NCI-H524 treated with DMSO at 0.1 percent for 48 hours (cell line): ENCODE results near the gene YIPF2.

Experiments
- DNase-seq: peaks from one replicate; lab custom pipeline; 2025; lab: John Stamatoyannopoulos, UW

YIPF2 gene

DNA sequence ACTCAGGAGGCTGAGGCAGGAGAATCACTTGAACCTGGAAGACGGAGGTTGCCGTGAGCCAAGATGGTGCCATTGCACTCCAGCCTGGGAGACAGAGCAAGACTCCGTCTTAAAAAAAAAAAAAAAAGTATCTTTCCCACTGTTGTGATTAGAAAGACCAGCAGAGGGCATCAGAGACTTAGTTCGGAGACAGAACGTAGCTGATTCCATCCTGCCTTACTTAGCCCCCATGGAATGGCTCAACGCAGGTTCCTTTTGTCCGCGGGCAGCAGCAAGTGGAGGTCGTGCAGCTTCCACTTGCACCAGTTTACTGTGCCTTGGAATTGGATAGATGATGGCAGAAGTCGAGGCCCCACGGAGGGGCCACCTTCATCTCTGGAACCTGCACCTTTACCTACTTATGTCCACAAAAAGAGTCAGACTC, 8.2 kb upstream of the YIPF2 start:
- DNase-seq: no peak

DNA sequence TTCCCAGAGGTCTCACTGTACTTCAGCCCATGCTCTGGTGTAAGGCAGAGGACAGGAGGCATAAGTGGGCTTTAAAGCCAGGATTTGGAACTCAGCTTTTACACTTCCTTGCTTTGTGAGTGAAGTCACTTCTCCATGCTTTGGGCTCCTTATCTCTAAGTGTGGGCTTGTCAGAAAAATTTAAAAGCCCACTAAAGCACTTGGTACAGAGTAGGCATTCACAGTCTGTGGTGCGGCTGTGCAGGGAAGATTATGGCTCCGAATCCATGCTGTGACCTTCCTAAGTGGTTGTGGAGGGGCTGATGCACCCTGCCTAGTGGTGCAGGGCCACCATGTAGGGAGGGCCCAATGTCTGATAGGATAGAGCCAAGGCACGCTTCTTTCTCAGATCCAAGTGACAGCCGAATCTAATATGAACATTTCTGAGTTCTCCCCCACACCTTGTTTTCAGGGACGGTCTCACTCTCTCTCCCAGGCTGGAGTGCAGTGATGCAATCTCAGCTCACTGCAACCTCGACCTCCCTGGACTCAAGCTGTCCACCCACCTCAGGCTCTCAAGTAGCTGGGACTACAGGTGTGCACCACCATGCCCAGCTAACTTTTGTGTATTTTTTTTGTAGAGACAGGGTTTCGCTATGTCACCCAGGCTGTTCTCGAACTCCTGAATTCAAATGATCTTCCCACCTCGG, 7.1 kb upstream of the YIPF2 start:
- DNase-seq: no peak

DNA sequence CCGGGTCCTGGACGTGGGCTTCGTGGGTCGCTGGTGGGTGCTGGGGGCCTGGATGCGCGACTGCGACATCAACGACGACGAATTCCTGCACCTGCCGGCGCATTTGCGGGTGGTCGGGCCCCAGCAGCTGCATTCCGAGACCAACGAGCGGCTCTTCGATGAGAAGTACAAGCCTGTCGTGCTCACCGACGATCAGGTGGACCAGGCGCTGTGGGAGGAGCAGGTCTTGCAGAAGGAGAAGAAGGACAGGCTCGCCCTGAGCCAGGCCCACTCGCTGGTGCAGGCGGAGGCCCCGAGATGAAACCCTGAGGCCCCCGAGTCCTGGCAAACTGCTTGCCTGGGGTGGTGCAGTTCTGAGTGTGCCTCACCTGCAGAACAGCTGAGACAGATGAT, 959 bp upstream of the YIPF2 start:
- DNase-seq: no peak

DNA sequence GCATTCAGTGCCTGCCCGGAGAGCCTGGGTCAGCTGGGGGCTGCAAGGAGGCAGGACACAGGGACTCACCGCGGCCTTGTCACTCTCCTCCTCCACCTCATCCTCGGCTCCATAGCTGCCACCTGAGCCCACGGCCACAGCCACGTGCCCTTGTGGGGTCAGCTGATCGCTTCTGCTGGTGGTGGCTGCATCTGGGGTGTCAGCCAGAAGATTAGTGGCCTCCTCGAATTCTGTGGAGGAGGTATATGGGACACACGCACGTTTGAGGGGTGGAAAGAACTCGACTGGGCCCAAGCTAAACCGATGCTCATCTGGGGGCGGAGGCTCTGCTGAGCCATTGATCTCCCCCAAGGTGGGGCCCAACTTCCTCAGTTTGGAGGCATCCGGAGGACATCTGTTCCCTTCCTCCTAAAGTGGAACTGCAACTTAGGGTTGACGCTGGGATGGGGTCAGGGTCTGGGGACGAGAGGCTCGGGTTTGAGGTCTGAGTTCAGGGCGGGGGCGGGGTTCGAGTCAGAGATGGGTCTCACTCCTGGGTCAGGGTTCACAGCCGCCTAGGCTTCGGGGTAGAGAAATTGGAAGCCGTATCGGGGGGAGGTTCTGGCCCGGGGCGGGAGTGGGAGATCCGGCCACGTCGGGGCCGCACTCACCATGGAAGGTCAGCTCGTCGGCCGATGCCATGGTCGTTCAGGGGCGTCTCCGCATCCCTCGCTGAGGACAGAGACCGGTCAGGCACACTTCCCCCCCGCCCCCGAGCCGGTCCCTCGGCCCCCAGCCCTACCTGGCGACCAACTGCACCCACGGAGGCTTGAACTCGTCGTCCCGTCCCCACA, 493 bp downstream of the YIPF2 start:
- no peak for DNase-seq

DNA sequence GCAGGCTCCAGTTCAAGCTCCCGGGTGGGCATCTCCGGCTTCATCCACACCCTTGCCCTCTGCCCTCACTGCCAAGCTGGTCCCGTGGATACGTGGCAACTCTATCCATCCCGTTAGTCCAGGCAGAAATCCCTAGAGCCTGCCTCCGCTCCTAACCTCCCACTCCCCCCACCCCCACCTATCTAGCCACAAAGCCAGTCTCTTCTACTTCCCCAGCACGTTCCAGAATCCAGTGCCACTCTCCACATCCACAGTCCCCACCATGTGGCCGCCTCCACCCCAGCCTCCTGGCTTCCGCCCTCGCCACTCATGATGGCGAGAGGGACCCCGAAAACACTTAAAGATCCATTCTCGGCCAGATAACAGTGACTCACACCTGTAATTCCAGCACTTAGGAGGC, 3.8 kb downstream of the YIPF2 start:
- DNase-seq: no peak

DNA sequence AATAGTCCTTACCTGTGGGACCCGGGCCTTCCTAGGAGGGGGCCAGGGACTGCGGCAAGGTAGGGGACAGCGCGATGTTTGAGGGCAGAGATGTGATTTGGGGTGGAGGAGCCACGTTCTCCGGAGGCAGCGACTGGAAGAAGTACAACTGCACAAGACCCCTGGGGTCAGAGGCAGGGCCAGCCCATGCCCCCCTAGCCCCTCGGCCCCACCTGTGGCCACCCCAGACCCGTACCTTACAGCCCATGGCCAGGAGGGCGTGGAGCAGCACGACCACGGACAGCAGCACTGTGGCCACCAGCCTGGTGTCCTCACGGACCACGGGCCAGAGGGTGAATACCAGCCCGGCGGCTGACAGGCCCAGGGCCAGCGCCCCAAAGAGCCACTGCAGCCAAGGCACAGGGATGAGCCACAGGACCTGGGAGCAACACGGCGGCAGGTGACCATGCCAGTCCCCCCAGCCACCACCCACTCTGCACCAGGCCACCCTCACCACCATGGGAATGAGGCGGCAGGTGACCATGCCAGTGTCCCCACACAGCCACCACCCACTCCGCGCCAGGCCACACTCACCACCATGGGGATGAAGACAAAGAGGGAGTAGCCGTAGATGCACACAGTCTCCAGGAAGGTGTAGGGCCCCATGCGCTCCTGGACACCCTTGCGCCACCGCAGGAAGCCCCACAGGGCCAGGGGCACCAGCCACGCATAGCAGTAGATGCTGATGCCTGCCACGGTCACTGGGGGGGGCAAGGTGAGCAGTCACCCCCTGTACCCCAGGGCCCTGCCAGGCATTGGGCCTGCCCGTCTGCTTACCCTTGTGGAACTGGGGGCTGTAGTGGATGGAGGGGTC, 5.0 kb downstream of the YIPF2 start:
- DNase-seq: no peak

DNA sequence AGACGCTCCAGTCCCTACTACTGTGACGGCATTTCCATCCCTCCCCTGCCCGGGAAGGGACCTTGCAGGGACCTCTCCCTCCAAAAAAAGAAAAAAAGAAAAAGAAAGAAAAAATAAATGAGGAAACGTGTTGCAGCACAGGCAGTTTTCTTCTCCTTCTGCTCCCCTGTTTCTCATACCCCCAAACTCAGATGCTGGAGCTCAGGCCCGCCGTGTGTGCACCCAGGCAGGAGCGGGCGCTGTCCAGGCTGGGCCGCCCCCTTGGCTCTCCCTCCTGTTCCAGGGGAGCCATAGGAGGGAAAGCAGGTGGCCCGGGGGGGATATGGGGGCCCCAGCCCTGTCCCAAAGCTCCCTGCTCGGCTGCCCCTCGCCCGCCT, 5.8 kb downstream of the YIPF2 start:
- no peak for DNase-seq

DNA sequence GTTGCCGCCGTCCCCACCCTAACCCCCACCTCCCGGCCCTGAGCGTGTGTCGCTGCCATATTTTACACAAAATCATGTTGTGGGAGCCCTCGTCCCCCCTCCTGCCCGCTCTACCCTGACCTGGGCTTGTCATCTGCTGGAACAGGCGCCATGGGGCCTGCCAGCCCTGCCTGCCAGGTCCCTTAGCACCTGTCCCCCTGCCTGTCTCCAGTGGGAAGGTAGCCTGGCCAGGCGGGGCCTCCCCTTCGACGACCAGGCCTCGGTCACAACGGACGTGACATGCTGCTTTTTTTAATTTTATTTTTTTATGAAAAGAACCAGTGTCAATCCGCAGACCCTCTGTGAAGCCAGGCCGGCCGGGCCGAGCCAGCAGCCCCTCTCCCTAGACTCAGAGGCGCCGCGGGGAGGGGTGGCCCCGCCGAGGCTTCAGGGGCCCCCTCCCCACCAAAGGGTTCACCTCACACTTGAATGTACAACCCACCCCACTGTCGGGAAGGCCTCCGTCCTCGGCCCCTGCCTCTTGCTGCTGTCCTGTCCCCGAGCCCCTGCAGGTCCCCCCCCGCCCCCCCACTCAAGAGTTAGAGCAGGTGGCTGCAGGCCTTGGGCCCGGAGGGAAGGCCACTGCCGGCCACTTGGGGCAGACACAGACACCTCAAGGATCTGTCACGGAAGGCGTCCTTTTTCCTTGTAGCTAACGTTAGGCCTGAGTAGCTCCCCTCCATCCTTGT, 6.4 kb downstream of the YIPF2 start:
- no peak for DNase-seq

DNA sequence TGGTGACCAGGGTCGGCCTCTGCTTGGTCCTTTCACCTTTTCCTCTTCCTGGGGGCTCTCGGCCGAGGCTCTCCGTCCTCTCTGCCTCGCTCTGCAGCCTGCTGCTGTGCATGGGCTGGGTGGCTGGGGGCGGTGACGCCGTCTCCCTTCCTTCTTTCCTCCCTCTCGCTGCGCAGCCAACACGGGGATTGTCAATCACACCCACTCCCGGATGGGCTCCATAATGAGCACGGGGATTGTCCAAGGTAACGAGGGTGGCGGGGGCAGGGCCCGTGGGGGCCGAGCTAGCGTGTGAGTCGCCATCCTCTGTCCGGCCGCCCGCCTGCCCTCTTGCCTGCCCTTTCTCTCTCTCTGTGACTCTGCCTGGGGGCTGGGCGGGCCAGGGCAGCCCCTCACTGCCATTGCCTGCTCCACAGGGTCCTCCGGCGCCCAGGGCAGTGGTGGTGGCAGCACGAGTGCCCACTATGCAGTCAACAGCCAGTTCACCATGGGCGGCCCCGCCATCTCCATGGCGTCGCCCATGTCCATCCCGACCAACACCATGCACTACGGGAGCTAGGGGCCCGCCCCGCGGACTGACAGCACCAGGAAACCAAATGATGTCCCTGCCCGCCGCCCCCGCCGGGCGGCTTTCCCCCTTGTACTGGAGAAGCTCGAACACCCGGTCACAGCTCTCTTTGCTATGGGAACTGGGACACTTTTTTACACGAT, 7.1 kb downstream of the YIPF2 start:
- no peak for DNase-seq

DNA sequence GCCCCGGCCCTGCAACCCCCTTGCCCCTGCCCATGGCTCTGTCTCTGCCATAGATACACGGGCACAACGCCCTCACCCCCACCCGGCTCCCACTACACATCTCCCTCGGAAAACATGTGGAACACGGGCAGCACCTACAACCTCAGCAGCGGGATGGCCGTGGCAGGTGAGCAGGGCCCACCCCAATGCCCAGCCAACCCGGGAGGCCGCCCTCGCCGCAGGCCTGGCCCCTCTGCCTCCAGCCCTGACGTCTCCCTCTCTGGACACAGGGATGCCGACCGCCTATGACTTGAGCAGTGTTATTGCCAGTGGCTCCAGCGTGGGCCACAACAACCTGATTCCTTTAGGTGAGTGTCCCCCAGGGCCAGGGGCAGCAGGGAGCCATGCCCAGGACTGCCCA, 7.7 kb downstream of the YIPF2 start:
- no peak for DNase-seq

DNA sequence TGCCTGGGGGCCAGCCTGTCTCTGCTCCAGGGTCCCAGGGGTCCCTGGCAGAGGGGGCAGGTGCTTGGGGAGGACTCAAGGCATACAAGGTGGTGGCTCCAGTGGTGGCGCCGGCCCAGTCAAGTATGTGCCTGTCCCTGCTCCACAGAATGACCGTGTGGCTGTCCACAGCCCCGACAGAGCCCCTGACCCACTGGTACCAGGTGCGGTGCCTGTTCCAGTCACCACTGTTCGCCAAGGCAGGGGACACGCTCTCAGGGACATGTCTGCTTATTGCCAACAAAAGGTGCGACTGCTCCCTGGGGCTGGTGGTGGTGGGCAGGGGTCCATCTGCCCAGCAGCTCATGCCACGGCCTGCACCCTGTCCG, 8.2 kb downstream of the YIPF2 start:
- DNase-seq: no peak

DNA sequence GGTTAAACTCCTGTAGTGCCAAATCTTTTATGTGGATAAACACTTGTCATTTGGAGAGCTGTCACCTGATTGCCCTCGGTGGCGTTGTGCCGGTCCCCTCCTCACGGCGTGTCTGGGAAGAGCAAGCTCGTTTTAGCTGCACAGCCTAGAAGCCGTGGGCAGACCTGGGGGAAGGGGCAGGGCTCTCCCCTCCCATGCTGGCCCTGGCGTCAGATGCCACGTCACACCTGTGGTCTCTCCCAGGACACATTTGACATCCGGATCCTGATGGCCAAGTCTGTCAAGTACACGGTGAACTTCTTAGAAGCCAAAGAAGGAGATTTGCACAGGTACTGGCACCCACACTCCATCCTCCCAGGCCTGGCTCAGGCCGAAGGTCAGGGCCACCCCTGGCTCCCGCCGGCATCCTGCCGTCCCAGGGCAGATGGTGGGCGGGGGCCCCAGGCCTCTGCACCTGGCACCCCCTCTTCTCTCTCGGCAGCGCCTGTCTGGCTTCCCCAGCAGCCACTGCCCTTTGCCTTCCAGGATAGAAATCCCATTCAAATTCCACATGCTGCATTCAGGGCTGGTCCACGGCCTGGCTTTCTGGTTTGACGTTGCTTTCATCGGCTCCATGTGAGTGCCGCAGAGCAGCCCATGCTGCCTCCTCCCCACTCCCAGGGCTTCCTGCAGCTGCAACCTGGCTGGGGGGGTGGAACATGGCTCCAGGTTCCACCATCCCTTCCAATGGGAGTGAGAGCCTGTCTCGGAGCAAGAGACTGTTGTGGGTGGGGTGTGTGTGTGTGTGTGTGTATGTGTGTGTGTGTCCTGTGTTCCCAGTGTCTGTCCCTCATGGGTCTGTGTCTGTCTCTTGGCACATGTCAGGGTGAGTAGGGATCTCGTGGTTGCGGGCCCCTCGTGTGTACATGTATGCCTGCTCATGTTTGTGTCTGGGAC, 8.8 kb downstream of the YIPF2 start:
- DNase-seq: no peak

DNA sequence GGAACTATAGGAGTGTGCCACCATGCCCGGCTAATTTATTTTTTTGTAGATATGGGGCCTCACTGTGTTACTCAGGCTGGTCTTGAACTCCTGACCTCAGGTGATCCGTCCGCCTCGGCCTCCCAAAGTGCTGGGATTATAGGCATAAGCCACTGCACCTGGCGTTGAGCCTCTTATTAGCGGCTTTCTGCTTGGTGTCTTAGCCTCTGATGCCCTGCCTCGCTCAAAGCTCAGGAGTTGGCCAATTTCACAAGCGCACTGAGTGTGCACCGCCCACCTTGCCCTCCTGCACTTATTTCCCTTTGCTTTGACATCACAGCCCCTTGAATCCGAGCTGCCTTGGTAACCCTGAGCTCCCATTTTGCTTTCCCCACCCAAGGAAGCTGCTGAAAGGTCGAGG, 10.1 kb downstream of the YIPF2 start:
- no peak for DNase-seq

DNA sequence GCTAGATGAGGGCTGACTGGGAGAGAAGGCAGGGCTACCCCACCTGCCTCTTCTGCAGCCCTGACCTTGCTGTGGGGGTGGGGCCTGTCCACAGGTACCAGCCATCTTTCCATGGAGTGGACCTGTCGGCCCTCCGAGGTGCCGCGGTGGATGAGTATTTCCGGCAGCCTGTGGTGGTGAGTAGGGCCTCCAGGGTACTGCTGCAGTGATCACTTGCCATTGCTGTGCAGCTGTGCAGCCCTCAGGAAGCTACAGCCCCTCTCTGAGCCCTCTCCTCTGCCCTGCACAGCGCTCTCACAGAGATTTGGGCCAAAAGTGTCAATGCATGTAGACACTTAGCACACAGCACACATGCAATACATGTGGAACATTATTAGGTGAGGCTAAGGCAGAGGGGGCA, 11.8 kb downstream of the YIPF2 start:
- DNase-seq: no peak

DNA sequence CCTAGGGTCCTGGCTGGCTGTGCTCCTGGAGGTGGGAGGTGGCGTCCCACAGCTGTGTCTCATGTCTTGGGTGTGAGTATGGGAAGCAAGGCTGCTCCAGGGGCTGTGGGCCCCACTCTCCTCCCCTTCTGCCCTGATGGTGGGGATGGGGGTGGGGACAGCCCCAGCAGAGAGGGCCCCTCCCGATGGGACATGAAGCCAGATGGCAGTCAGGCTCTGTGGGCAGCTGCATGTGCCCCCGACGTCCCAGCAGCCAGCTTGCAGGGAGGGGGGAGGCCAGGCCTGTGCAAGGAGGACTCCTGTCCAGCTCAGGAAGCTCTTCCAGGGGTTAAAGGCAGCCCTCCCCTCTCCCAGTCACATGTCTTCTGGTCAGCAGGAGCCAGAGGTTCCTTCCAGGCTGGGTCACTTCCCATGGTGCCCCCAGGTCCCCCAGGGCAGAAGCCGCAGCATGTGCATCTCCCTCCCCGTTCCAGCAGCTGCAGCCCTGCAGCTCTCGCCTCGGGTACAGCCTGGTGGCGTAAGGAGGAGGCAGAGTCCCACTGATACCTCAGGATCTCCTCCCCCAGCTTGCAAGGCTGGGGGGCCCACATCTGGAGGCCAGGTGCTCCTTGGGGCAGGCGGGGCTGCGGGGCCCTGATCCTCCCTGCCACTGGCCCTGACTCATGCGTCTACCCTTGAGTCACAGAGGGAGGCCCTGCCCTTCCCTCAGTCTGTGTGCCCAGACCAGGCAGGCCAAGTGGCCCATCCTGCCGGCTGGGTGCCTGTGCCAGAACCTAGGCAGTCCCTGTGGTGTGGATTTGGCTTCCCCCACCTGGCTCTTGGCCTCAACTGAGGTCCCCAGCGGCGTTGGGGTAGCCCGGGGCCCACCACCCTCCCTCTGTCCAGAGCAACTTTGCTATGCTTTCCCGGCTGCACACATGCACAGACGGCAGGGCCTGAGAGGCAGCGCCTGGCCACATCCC, 13.0 kb downstream of the YIPF2 start:
- DNase-seq: peak; percentile 54

DNA sequence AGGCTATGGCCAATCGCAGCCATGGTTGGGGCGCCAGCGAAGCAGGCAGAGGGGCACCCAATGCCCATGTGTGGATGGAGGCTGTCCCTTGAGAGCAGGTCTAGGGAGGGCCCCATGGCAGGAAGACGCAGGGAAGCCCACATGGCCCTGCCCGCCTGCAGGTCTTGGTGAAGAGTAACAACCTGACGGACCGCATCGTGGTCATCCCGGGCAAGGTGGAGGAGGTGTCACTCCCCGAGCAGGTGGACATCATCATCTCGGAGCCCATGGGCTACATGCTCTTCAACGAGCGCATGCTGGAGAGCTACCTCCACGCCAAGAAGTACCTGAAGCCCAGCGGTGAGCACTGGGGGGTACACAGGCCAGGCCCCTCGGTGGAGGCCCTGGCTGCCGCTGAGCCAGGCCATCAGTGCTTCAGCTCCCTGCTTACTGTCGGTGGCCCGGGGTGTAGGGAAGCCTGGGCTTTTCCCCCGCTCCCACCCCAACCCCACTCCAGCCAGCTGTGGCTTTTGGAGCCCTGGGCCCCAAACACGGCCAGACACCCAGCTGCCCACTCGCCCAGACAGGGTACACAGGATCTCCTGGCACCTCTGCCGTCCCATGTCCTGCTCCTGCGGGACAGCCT, 14.6 kb downstream of the YIPF2 start:
- no peak for DNase-seq

DNA sequence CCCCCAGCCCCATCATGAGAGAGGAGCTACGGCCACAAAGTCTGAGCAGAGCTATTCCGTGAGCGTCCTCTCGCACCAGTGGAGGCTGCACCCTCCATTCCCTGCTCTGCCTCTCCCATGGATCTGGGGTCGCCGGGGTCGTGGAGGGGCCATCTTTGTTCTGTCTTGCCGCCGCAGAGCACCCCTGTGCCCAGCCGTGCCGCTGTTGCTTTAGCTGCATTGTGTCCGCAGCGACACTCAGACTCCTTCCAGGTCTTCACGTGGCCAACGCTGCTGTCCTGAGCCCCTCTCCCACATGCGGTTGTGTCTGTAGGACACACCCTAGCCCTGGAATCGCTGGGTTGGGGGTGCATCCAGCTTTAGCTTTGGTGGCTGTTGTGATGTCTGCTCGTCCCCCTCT, 15.8 kb downstream of the YIPF2 start:
- no peak for DNase-seq

DNA sequence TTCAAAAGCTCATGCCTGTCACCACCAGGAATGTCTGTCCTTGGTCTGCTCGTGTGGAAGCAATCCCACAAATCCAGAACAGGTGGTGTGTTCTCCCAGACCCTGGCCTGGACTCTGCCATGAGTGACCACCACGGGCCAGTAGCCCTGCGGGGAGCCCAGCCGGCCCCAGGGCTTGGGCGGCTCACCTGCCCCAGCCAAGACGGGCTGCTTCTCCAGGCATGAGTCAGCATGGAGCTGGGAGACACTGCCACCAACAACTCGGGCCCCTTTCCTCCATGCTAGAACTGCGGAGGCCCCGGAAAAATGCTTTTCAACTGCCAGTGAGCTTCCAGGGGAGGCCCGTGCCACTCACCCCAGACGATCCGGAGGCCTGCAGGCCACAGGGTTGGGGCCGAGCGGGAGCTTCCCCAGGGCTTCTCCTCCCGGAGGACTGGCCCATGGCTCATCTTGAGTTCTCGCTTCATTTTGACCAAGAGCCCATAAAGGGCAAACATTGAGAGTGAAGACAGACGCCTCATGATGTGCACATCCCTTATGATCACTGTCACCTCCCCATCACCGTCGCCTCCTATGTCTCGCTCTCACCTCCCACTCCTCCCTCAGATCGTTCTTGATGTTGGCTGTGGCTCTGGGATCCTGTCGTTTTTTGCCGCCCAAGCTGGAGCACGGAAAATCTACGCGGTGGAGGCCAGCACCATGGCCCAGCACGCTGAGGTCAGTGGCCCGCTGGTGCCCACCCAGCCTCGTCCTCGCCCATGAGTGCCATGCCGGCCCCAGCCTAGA, 16.7 kb downstream of the YIPF2 start:
- no peak for DNase-seq
